ENCODE results near the gene AFF1.

- TF ChIP-seq, protein P1, sequence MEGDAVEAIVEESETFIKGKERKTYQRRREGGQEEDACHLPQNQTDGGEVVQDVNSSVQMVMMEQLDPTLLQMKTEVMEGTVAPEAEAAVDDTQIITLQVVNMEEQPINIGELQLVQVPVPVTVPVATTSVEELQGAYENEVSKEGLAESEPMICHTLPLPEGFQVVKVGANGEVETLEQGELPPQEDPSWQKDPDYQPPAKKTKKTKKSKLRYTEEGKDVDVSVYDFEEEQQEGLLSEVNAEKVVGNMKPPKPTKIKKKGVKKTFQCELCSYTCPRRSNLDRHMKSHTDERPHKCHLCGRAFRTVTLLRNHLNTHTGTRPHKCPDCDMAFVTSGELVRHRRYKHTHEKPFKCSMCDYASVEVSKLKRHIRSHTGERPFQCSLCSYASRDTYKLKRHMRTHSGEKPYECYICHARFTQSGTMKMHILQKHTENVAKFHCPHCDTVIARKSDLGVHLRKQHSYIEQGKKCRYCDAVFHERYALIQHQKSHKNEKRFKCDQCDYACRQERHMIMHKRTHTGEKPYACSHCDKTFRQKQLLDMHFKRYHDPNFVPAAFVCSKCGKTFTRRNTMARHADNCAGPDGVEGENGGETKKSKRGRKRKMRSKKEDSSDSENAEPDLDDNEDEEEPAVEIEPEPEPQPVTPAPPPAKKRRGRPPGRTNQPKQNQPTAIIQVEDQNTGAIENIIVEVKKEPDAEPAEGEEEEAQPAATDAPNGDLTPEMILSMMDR (conservative IDR thresholded peaks at IDR 0.05; ENCODE audit: low read length) = no peak
- no peak for TF ChIP-seq EZH2phosphoT487 (IDR thresholded peaks at IDR 0.05; ENCODE audit: borderline replicate concordance, low read depth, low read length)
These were observed 10.0 kb upstream of the AFF1 start for GRCh38 chr4:86924811-86925210.
